Upper lobe of left lung (tissue), 4 donors: ENCODE measurements around the gene CUX1.

ENCODE experiments used
- CTCF ChIP-seq, 6 experiments: fragments of 450-650 bp in 4 of 6; fragments of 200-600 bp in 2 of 6; sonication (generic) in 2 of 6; IDR thresholded peaks; one replicate each; pipeline ENCODE4 v1.5.1; 2016 to 2019; ENCODE audit warnings: antibody characterized with exemption in 6 of 6
- EP300 ChIP-seq, 4 donors: sonication (generic); formaldehyde crosslinking; IDR thresholded peaks; one replicate each; pipeline ENCODE4 v1.5.1; 2017; ENCODE audit warnings: antibody characterized with exemption in 4 of 4, control low read depth in 2 of 4
- POLR2A ChIP-seq, 4 donors: fragments of 450-650 bp; IDR thresholded peaks; one replicate each; pipeline ENCODE4 v1.5.1; 2016 to 2017; ENCODE audit warnings: antibody characterized with exemption in 4 of 4, mild to moderate bottlenecking in 2 of 4
- POLR2AphosphoS5 ChIP-seq, 2 donors: sonication (generic); formaldehyde crosslinking; IDR thresholded peaks; one replicate each; pipeline ENCODE4 v1.5.1; 2017; ENCODE audit warnings: antibody characterized with exemption in 2 of 2

- TF ChIP-seq CTCF (IDR thresholded peaks at IDR 0.05), result no peak
- TF ChIP-seq EP300 (IDR thresholded peaks at IDR 0.05), result no peak
- no peak for TF ChIP-seq POLR2A (IDR thresholded peaks at IDR 0.05)
- TF ChIP-seq POLR2AphosphoS5 (IDR thresholded peaks at IDR 0.05), result no peak
Measured at GRCh38 chr7:101862280-101863220, 45.1 kb downstream of the CUX1 start.
